GM10847 (cell line): ENCODE results near the gene UBR4.

Experiments used
- POLR2A ChIP-seq: IDR thresholded peaks from 2 replicates; pipeline ENCODE4 v1.6.1; 2011; ENCODE audit not compliant: insufficient read length; ENCODE audit errors: extremely low read depth

UBR4 gene

DNA sequence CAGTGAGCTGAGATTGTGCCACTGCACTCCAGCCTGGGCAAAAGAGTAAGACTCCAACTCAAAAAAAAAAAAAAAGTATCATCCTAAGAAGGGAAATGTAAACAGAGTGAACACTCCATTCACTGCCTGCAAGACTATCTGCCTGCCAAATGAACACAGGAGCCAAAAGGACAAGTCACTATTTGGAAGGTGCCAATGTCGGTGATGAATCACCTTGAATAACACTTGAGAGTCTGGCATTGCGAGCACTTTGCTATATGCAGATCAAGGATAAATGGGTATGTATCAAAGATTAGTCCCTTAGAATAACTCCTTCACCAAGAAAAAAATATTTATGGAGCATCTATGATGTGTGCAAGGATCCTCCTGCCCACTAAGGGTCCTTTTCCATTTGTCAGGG is 6.6 kb downstream of the UBR4 start:
- no peak for TF ChIP-seq POLR2A

DNA sequence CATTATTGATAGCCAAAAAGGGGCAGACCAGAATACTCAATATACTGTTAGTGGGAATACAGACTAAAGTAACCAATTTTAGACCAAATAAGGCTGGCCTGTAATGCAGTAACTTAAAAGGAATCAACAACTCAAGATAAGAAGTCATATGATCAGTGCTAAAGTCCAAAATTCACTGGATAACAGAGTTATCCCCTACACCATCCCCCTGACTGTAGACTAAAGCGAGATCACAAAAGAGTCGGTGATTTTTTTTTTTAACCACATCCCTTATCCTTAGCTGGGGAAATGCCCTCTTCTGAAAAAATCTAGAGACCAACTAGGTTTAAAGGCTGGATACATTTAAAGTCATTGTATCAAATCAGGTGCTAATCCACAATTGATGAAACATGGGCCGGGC is 7.7 kb downstream of the UBR4 start:
- TF ChIP-seq POLR2A = no peak

DNA sequence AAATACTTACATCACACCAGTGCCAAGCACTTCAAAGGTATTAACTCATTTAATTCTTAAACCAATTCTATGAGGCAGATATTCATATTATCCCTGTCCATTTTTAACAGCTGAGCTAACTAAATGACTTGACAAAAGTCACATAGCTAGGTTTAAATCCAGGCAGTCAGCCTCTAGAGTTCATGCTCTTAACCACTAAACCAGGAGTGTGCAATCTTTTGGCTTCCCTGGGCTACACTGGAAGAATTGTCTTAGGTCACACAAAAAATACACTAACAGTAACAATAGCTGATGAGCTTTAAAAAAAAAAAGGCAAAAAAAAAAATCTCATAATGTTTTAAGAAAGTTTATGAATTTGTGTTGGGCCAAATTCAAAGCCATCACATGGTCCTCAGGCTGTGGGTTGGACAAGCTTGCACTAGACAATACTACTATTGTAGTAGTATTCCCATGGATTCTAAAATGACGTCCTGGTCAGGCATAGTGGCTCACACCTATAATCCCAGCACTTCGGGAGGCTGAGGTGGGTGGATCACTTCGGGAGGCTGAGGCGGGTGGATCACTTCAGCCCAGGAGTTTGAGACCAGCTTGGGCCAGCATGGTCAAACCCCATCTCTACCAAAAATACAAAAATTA is 10.0 kb downstream of the UBR4 start:
- no peak for TF ChIP-seq POLR2A

DNA sequence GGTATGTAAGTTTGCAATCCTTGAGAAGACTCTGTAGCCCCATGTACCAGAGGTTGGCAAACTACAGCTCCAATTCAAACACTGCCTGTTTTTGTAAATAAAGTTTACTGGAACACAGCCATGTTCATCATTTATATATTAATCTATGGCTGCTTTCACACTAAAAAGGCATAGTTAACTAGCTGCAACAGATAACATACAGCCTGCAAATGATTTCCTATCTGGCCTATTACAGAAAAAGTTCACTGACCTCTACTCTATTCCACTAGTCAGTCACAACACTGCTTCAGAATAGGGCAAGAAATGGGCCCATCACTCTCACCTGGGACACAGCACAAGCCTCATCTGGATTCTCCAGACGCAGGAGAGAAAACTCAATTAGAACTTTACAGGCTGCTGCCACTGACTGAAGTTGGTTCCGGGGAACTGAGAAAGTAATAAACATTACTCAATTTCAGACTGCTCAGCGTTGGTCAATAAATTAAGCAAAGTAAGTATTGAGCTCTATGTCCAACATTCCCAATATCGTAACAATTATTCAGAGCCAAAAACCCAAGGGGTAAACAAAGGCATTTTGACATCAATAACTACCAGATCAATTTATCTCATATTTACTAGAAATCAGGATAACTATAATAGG is 10.6 kb downstream of the UBR4 start:
- TF ChIP-seq POLR2A = no peak

DNA sequence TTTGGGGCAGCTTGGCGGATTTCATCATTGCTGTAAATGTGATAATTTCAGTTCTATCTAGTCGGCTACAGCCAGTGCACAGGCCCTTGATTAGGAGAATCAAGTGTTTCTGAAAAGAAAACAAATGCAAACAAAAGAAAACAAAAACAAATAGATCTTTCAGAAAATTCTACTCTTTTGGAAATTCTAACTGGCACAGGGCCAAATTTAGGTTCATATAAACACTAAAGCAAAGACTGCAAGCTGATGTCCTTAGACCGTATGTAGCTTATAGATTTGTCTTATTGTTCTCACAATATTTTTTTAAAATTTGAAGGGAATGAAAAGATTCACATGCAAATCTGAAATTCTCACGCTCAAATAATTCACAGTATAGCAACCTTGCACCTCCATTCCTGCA is 11.2 kb downstream of the UBR4 start:
- TF ChIP-seq POLR2A = no peak

DNA sequence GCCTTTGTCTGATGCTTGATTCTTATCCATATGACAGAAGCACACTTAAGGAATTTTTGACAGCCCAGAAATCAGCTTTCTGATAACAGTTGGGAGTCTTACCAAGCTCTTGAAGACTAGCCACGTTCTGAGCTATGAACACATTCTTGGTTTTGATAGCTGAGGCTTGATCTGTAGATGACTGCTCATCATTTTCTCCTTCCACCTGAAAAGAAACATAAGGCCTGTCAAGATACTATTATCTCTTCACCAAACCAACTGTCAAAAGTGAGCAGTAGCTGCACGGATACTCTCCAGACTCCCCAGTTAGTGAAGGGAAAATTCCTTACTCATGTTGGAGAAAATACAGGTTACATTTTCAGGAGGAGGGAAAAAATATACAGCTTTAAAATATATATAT is 12.2 kb downstream of the UBR4 start:
- TF ChIP-seq POLR2A = no peak

DNA sequence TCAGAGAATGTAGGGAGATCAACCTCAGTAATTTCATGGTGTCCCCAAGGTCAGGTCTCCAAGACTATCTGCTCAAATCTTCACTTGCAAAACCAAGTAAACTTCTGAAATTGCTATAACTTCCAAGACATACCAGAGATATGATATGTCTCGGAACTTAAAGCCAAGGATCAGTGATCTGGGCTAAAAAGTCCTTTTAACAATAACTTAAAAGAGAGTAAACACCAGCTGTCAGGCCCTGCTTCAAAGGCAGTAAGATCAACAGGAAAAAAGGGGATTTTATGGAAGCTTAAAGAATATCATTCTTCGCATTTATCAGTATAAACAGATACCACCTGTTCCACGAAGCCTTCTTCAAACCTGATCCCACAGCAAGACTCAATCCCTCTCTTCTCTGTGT is 13.7 kb downstream of the UBR4 start:
- no peak for TF ChIP-seq POLR2A

DNA sequence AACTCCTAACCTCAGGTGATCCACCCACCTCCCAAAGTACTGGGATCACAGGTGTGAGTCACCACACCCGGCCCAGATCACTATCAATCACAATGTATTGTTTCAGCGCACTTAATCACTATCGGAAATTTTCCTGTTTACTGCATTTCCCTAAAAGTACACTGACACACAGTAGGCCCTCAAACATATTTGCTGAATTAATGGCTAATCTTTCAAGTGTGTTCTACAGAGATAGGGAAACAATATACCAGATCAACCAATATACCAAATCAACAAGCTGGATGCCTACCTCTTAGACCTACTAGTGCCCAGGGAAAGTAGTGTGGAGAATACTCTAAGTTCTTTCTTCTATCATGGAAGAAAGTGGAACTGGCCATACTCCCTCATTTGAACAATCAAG is 17.1 kb downstream of the UBR4 start:
- TF ChIP-seq POLR2A = no peak

DNA sequence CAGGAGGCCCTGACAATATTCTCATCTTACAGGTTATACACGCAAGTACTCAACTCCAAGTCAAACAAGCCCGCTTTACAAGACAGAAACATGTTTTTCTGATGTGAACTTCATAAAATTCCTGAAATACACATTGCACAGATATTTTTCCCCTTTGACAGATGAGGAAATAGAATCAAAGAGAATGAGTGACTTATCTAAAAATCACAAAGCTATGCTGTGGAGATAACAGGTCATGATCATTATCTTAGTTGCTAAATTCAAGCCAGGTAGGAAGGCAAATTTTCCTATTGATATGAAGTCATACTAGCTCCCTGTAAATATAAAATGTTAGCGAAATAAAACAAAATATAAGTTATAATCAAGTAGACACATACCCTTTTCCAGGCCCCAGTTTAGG is 18.3 kb downstream of the UBR4 start:
- no peak for TF ChIP-seq POLR2A

DNA sequence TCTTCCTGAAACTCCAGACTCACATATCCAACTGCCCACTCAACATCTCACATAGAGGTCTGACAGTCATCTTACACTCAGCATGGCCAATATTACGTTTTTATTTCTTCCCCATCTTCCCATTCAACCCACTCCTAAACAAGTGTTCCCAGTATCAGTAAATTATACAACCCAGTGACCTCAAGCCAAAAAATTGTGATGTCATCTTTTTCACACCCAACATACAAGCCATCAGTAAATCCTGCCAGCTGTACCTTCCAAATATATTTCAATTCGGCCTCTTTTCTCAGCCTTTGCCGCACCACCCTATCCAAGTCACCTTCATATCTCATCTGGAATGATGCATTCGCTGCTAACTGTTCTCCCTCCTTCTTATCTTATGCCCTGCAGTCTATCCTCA is 19.6 kb downstream of the UBR4 start:
- no peak for TF ChIP-seq POLR2A

DNA sequence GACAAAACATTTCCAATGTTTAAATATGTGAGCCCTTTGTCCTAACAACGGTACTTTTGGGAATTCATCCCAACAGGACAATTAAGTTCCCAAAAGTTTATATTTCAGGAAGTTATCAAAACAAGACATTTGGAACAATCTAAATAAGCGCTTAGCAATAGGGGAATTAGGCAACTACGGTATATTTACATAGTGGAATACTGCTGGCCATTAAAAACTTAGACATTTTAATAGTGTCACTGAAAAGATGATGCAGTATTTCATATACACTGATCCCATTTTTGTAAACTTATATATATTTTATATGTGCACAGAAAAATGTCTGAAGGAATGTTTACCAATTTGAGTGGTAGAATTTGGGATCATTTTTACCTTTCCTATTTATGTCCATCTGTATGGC is 20.8 kb downstream of the UBR4 start:
- no peak for TF ChIP-seq POLR2A

DNA sequence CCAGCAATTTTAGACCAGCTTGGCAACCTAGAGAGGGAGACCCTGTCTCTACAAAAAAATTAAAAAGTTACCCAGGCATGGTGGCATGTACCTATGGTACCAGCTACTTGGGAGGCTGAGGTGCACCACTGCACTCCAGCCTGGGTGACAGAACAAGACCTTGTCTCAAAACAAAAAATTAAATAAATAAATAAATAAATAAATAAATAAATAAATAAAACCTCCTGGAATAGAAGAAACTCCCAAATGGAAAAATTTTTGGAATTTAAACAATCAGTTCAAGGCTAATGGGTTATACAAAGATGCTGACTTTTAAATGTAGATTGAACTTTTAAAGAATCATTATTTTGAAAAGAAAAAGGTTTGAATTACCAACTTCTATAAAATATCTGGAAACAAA is 22.2 kb downstream of the UBR4 start:
- TF ChIP-seq POLR2A = no peak

DNA sequence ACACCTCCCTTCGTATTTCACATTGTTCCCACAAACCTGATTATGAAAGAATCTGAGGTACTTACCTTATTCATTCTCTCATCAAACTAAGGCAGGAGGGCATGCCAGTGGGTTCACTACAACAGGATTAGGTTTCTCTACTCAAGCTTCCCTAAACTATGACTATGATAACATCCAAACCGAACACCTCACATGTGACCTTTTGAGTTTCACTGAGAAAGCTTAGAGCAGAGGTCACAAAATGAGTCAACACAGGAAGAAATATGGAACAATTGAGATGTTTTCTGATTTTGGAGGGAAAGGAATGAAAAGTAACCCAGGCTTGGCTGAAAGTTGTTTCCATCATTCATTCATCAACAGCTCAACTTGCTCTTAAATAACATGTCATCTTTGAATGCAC is 24.1 kb downstream of the UBR4 start:
- no peak for TF ChIP-seq POLR2A

DNA sequence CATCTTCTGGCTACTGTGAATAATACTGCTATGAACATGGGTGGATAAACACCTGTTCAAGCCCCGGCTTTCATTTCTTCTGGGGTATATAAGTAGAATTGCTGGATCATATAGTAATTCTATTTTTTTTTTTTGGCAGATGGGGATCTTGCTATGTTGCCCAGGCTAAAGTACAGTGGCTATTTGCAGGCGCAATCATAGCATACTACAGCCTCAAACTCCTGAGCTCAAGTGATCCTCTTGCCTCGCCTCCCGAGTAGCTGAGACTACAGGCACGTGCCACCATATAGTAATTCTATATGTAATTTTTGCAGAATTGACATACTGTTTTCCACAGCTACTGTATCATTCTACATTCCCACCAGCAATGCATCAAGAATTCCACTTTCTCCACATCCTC is 27.8 kb downstream of the UBR4 start:
- TF ChIP-seq POLR2A = no peak

DNA sequence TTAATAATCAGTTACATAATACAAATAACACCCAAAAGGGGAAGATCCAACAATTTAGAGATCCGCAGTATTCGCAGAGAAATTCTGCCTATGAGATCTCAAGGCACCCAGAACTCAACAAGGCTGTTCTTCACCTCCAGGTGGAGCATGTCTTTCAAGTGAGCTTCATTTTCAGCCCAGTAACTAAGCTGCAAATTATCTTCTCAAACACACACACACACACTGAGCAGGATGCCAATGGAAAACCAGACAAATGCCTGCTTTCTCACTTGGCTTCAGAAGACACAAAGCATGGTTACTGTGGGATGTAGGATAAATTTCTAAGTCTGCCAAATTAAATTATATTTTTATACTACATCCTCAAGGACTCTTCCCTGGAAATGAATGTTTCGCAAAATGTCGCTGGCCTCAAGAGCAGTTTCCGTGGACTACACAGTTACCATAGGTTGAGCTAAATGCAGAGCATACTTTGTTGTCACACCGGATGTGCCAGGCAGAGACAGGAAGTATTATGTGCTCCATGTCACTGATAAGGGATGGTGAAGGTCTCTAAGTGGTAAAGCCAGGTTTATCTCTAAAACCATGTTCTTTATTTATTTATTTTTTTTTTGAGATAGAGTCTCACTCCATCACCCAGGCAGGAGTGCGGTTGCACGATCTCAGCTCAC is 30.3 kb downstream of the UBR4 start:
- TF ChIP-seq POLR2A = no peak

DNA sequence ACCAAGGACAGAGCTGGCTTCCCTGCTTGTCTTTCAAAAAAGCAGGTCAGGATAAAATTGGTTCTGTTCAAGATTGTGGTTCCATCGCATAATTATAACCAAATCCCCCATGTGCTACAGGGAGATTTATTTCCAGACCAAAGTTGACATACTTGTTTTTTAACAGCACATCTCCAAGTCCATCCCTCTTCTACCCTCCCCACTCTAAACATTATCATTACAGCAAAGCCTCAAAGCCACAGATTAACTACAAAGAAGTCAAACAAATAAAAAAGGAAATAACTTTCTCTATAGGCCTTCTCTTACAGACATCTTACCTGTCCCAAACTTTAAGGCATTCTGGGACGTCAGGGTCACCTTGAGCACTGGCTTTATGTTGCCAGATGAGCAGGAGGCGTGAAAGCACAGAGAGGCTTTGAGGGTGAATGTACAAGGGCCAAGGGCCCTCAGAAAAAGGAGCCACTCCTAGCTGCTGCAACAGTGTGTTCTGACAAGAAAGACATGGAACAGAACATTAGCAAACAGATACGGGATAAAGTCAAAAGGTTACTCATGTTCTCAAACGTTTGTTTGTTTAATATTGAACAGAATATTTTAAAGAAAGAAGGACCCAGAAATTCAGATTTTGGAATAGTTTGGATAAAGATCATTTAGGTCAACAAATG is 31.2 kb downstream of the UBR4 start:
- no peak for TF ChIP-seq POLR2A

DNA sequence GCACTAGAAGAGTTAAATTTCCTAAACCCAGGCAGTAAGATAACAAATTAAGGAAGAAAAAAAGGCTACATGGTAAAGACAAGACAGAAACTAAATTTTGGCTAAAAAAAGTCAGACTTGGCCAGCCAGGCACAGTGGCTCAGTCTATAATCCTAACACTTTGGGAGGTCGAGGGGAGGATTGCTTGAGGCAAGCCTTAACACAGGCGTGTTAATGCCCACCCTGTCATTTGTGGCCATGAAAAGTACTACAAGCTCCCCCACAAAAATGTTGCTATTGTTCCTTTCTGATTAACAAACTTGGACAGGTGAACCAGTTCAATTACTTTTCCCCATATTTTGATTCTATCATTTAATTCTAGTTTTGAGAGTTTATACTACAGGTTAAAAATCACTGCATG is 32.3 kb downstream of the UBR4 start:
- no peak for TF ChIP-seq POLR2A

DNA sequence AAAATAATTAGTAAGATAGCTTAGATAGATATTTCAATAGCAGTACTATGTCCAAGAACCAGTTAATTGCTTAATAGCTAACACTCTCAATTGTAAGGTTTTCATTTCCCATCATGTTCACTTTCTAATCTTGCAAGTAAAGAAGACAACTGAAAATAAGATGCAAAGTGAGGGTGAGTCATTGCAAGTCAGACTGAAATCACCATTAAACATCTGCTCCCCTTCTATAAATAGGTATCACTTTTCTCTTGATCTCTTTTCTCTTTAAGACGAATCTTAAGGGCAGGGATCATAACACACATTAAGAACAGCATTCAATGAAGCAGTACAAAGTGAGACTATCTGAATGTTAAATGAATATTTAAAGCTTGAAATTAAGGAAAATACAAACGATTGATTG is 40.4 kb downstream of the UBR4 start:
- TF ChIP-seq POLR2A = no peak
